Stimulated activated naive CD8-positive, alpha-beta T cell treated with anti-CD3 and anti-CD28 coated beads, Interleukin-15, Interleukin-2, amounts not matched to agents 100 ng/mL and 50 ng/mL, for 24 hours (primary cell): ENCODE results near the gene ID2.

Source experiments
- H3K27ac Mint-ChIP-seq: one replicate; pipeline ENCODE4 v1.8.0; 2021; ENCODE audit warnings: mild to moderate bottlenecking, mixed read lengths
- H3K27me3 Mint-ChIP-seq: one replicate; pipeline ENCODE4 v1.8.0; 2021; ENCODE audit warnings: mixed read lengths
- H3K36me3 Mint-ChIP-seq: one replicate; pipeline ENCODE4 v1.8.0; 2021; ENCODE audit warnings: low read depth, mixed read lengths
- H3K4me1 Mint-ChIP-seq: one replicate; pipeline ENCODE4 v1.8.0; 2021; ENCODE audit warnings: low read depth, mixed read lengths
- H3K4me3 Mint-ChIP-seq: one replicate; pipeline ENCODE4 v1.8.0; 2021; ENCODE audit warnings: mild to moderate bottlenecking, mixed read lengths
- H3K9me3 Mint-ChIP-seq: one replicate; pipeline ENCODE4 v1.8.0; 2021; ENCODE audit warnings: mixed read lengths

ID2 gene

GRCh38 chr2:8656811-8657210, 25.0 kb upstream of the ID2 start:
- Mint-ChIP-seq H3K4me3 (peak overlapping the region; percentile 14), H3K27me3 (peaks cover 32% of the 10 kb centered on the region), H3K36me3 (no peaks in the 10 kb centered on the region), H3K27ac (no peak overlapping the region), H3K9me3 (no peaks in the 10 kb centered on the region), H3K4me1 (peaks cover 18% of the 10 kb centered on the region)

GRCh38 chr2:8657423-8658062, 24.3 kb upstream of the ID2 start:
- no peaks in the 10 kb centered on the region for H3K36me3 Mint-ChIP-seq
- no peaks in the 10 kb centered on the region for H3K9me3 Mint-ChIP-seq
- no peak overlapping the region for H3K4me3 Mint-ChIP-seq
- no peak overlapping the region for H3K27ac Mint-ChIP-seq
- H3K27me3 Mint-ChIP-seq, result peaks cover 34% of the 10 kb centered on the region
- H3K4me1 Mint-ChIP-seq, result peaks cover 23% of the 10 kb centered on the region

GRCh38 chr2:8658064-8658862, 23.6 kb upstream of the ID2 start:
- Mint-ChIP-seq H3K27ac (no peak overlapping the region), H3K4me3 (no peak overlapping the region), H3K27me3 (peaks cover 40% of the 10 kb centered on the region), H3K4me1 (peaks cover 29% of the 10 kb centered on the region), H3K9me3 (no peaks in the 10 kb centered on the region), H3K36me3 (no peaks in the 10 kb centered on the region)

GRCh38 chr2:8659092-8659734, 22.6 kb upstream of the ID2 start:
- Mint-ChIP-seq H3K4me1 (peaks cover 39% of the 10 kb centered on the region), H3K9me3 (no peaks in the 10 kb centered on the region), H3K4me3 (no peak overlapping the region), H3K36me3 (no peaks in the 10 kb centered on the region), H3K27me3 (peaks cover 42% of the 10 kb centered on the region), H3K27ac (no peak overlapping the region)

GRCh38 chr2:8659735-8660492, 21.9 kb upstream of the ID2 start:
- Mint-ChIP-seq H3K9me3 (no peaks in the 10 kb centered on the region), H3K4me3 (no peak overlapping the region), H3K27me3 (peaks cover 39% of the 10 kb centered on the region), H3K27ac (peak overlapping the region; percentile 69), H3K4me1 (peaks cover 46% of the 10 kb centered on the region), H3K36me3 (no peaks in the 10 kb centered on the region)

GRCh38 chr2:8661235-8661634, 20.6 kb upstream of the ID2 start:
- no peaks in the 10 kb centered on the region for H3K36me3 Mint-ChIP-seq
- H3K27ac Mint-ChIP-seq, result peak overlapping the region; percentile 29
- H3K27me3 Mint-ChIP-seq, result peaks cover 28% of the 10 kb centered on the region
- peaks cover 52% of the 10 kb centered on the region for H3K4me1 Mint-ChIP-seq
- H3K4me3 Mint-ChIP-seq, result no peak overlapping the region
- no peaks in the 10 kb centered on the region for H3K9me3 Mint-ChIP-seq

GRCh38 chr2:8661736-8662135, 20.1 kb upstream of the ID2 start:
- no peak overlapping the region for H3K27ac Mint-ChIP-seq
- no peaks in the 10 kb centered on the region for H3K9me3 Mint-ChIP-seq
- no peaks in the 10 kb centered on the region for H3K36me3 Mint-ChIP-seq
- peaks cover 26% of the 10 kb centered on the region for H3K27me3 Mint-ChIP-seq
- H3K4me1 Mint-ChIP-seq, result peaks cover 47% of the 10 kb centered on the region
- H3K4me3 Mint-ChIP-seq, result no peak overlapping the region

GRCh38 chr2:8662239-8662879, 19.5 kb upstream of the ID2 start:
- H3K4me3 Mint-ChIP-seq, result no peak overlapping the region
- peak overlapping the region; percentile 26 for H3K27ac Mint-ChIP-seq
- H3K4me1 Mint-ChIP-seq, result peaks cover 41% of the 10 kb centered on the region
- no peaks in the 10 kb centered on the region for H3K36me3 Mint-ChIP-seq
- no peaks in the 10 kb centered on the region for H3K9me3 Mint-ChIP-seq
- H3K27me3 Mint-ChIP-seq, result peaks cover 24% of the 10 kb centered on the region

- peaks cover 18% of the 10 kb centered on the region for H3K27me3 Mint-ChIP-seq
- H3K9me3 Mint-ChIP-seq, result no peaks in the 10 kb centered on the region
- H3K36me3 Mint-ChIP-seq, result no peaks in the 10 kb centered on the region
- H3K27ac Mint-ChIP-seq, result peak overlapping the region; percentile 0
- H3K4me1 Mint-ChIP-seq, result peaks cover 34% of the 10 kb centered on the region
- H3K4me3 Mint-ChIP-seq, result peak overlapping the region; percentile 9
Observed at GRCh38 chr2:8663997-8664396, 17.9 kb upstream of the ID2 start.

GRCh38 chr2:8666581-8666980, 15.3 kb upstream of the ID2 start:
- Mint-ChIP-seq H3K4me3 (no peak overlapping the region), H3K27me3 (peaks cover 10% of the 10 kb centered on the region), H3K9me3 (no peaks in the 10 kb centered on the region), H3K27ac (no peak overlapping the region), H3K4me1 (peaks cover 34% of the 10 kb centered on the region), H3K36me3 (no peaks in the 10 kb centered on the region)

GRCh38 chr2:8667896-8668512, 13.9 kb upstream of the ID2 start:
- Mint-ChIP-seq H3K36me3 (no peaks in the 10 kb centered on the region), H3K4me3 (no peak overlapping the region), H3K9me3 (no peaks in the 10 kb centered on the region), H3K27me3 (peaks cover 4% of the 10 kb centered on the region), H3K27ac (no peak overlapping the region), H3K4me1 (peaks cover 26% of the 10 kb centered on the region)

- Mint-ChIP-seq H3K4me1 (peaks cover 13% of the 10 kb centered on the region), H3K9me3 (peaks cover 7% of the 10 kb centered on the region), H3K36me3 (peaks cover 8% of the 10 kb centered on the region), H3K27me3 (peaks cover 12% of the 10 kb centered on the region), H3K27ac (no peak overlapping the region), H3K4me3 (no peak overlapping the region)
Observed at GRCh38 chr2:8669157-8669817, 12.6 kb upstream of the ID2 start.

- H3K27ac Mint-ChIP-seq, result no peak overlapping the region
Observed at GRCh38 chr2:8670580-8670979, 11.3 kb upstream of the ID2 start.

GRCh38 chr2:8671176-8671575, 10.7 kb upstream of the ID2 start:
- H3K27me3 Mint-ChIP-seq, result peaks cover 30% of the 10 kb centered on the region
- H3K36me3 Mint-ChIP-seq, result peaks cover 13% of the 10 kb centered on the region
- no peak overlapping the region for H3K4me3 Mint-ChIP-seq
- H3K27ac Mint-ChIP-seq, result no peak overlapping the region
- H3K4me1 Mint-ChIP-seq, result no peaks in the 10 kb centered on the region
- peaks cover 12% of the 10 kb centered on the region for H3K9me3 Mint-ChIP-seq

More at GRCh38 chr2:8670580-8670979, 11.3 kb upstream of the ID2 start:
- H3K27me3 Mint-ChIP-seq, result peaks cover 24% of the 10 kb centered on the region
- H3K36me3 Mint-ChIP-seq, result peaks cover 13% of the 10 kb centered on the region
- H3K9me3 Mint-ChIP-seq, result peaks cover 12% of the 10 kb centered on the region
- no peak overlapping the region for H3K4me3 Mint-ChIP-seq
- H3K4me1 Mint-ChIP-seq, result no peaks in the 10 kb centered on the region
